Right lobe of liver (tissue), 4 donors: ENCODE measurements around the gene C1QTNF4.

Experiments used
- POLR2A ChIP-seq: fragments of 450-650 bp; IDR thresholded peaks from one replicate; pipeline ENCODE4 v1.6.1; 2017; ENCODE audit warnings: antibody characterized with exemption, mild to moderate bottlenecking
- TF ChIP-seq, protein P1 (sequence below), 4 donors: fragments of 200-600 bp in 3 of 4; fragments of 450-650 bp in 1 of 4; IDR thresholded peaks; one replicate each; pipeline versions ENCODE4 v1.5.1 to v1.8.0; 2016 to 2022; ENCODE audit warnings: antibody characterized with exemption in 4 of 4, mild to moderate bottlenecking in 2 of 4
- donor health status: DM: no; HTN: no; CAD: no.
- donor health status: DM: no; HTN: no; CAD: no.
- donor health status: DM: no; HTN: yes; CAD: no.

DNA sequence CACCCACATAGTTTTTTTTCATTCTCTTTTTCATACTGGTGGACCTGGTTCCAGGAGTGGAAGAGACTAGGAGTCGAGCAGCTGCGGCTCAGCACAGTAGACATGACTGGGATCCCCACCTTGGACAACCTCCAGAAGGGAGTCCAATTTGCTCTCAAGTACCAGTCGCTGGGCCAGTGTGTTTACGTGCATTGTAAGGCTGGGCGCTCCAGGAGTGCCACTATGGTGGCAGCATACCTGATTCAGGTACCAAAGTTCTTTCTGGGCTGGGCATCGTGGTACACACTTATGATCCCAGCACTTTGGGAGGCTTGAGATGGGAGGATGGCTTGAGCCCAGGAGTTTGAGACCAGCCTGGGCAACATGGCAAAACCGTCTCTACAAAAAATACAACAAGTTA lies 24.6 kb downstream of the C1QTNF4 start:
- TF ChIP-seq POLR2A: no peak
- TF ChIP-seq, protein P1, sequence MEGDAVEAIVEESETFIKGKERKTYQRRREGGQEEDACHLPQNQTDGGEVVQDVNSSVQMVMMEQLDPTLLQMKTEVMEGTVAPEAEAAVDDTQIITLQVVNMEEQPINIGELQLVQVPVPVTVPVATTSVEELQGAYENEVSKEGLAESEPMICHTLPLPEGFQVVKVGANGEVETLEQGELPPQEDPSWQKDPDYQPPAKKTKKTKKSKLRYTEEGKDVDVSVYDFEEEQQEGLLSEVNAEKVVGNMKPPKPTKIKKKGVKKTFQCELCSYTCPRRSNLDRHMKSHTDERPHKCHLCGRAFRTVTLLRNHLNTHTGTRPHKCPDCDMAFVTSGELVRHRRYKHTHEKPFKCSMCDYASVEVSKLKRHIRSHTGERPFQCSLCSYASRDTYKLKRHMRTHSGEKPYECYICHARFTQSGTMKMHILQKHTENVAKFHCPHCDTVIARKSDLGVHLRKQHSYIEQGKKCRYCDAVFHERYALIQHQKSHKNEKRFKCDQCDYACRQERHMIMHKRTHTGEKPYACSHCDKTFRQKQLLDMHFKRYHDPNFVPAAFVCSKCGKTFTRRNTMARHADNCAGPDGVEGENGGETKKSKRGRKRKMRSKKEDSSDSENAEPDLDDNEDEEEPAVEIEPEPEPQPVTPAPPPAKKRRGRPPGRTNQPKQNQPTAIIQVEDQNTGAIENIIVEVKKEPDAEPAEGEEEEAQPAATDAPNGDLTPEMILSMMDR (IDR thresholded peaks at IDR 0.05): no peak
